HG02571 (cell line): Measurements from ENCODE around the gene PYCR2.
A peak's percentile ranks its signal among the peaks of the same experiment; 100 is the strongest.
"Not testable (repeated sequence)": the region's sequence is repeated elsewhere in the genome, so short reads cannot be mapped to it uniquely, and the experiment has no call there.

Source experiments
- ATAC-seq: cut with Tn5 transposase; IDR thresholded peaks from one replicate; pipeline ENCODE4 v1.9.1; 2021; ENCODE audit warnings: mild to moderate bottlenecking, moderate library complexity; ENCODE audit not compliant: unreplicated experiment

The PYCR2 gene

GRCh38 chr1:225923692-225924555 is at the start of gene PYCR2:
Gene PYCR2 (minus strand): TSS chr1:225924250. CDS start chr1:225924110, 140 bp downstream.
- ATAC-seq: peak; percentile 95

GRCh38 chr1:225973158-225973557 is 49.1 kb upstream of the PYCR2 start:
- no peak for ATAC-seq

GRCh38 chr1:225972344-225973152 is 48.5 kb upstream of the PYCR2 start:
- ATAC-seq: no peak

GRCh38 chr1:225970592-225971157 is 46.6 kb upstream of the PYCR2 start:
- ATAC-seq: not testable (repeated sequence)

- ATAC-seq: not testable (repeated sequence)
Observed at GRCh38 chr1:225969751-225970150, 45.7 kb upstream of the PYCR2 start.

GRCh38 chr1:225965231-225965630 is 41.2 kb upstream of the PYCR2 start:
- ATAC-seq: no peak

- ATAC-seq: no peak
Observed at GRCh38 chr1:225963735-225964530, 39.9 kb upstream of the PYCR2 start.

GRCh38 chr1:225962440-225962975 is 38.5 kb upstream of the PYCR2 start:
- peak; percentile 69 for ATAC-seq

GRCh38 chr1:225961659-225962439 is 37.8 kb upstream of the PYCR2 start:
- ATAC-seq: no peak

GRCh38 chr1:225958041-225958440 is 34.0 kb upstream of the PYCR2 start:
- ATAC-seq: no peak

GRCh38 chr1:225954753-225955152 is 30.7 kb upstream of the PYCR2 start:
- no peak for ATAC-seq

GRCh38 chr1:225953315-225953714 is 29.3 kb upstream of the PYCR2 start:
- ATAC-seq: no peak

- ATAC-seq: no peak
Observed at GRCh38 chr1:225950905-225951497, 27.0 kb upstream of the PYCR2 start.

GRCh38 chr1:225949041-225949440 is 25.0 kb upstream of the PYCR2 start:
- no peak for ATAC-seq

GRCh38 chr1:225946803-225947202 is 22.8 kb upstream of the PYCR2 start:
- no peak for ATAC-seq

GRCh38 chr1:225946082-225946620 is 22.1 kb upstream of the PYCR2 start:
- ATAC-seq: no peak

GRCh38 chr1:225945564-225945963 is 21.5 kb upstream of the PYCR2 start:
- ATAC-seq: no peak

GRCh38 chr1:225944951-225945350 is 20.9 kb upstream of the PYCR2 start:
- no peak for ATAC-seq

GRCh38 chr1:225944387-225944786 is 20.3 kb upstream of the PYCR2 start:
- no peak for ATAC-seq
